AG04449 (cell line): ENCODE results near the gene TMTC2.

Experiments used
- CTCF ChIA-PET: fragments of 350-600 bp; formaldehyde crosslinking; extraction: SDS; loops from one replicate; lab custom pipeline; 2021; ENCODE audit warnings: antibody characterized with exemption; lab: Yijun Ruan, JAX
- POLR2A ChIA-PET: fragments of 400-600, 350-600 bp; formaldehyde crosslinking; extraction: SDS; loops from one replicate; lab custom pipeline; 2020; ENCODE audit warnings: antibody characterized with exemption, inconsistent platforms; lab: Yijun Ruan, JAX
- DNase-seq: peaks from one replicate; pipeline ENCODE4 v3.0.0-alpha.2; 2010; ENCODE audit warnings: low read depth, low spot score
- H3K4me3 ChIP-seq: 2 replicates; pipeline ENCODE4 v1.5.1; 2011; ENCODE audit warnings: low read depth, mild to moderate bottlenecking, control low read depth, low read length
- TF ChIP-seq, protein P1 (sequence below): IDR thresholded peaks from one replicate; pipeline ENCODE4 v1.5.1; 2011; ENCODE audit warnings: mild to moderate bottlenecking, moderate library complexity, low read length, control low read depth, inconsistent platforms; ENCODE audit not compliant: insufficient read depth; ENCODE audit errors: missing control alignments

TMTC2 gene

GRCh38 chr12:83067981-83068380, 381.3 kb downstream of the TMTC2 start:
- CTCF ChIA-PET, result no interaction called here
- POLR2A ChIA-PET, result no interaction called here
- no peak for DNase-seq

GRCh38 chr12:83074358-83074894, 387.7 kb downstream of the TMTC2 start:
- CTCF ChIA-PET, result no interaction called here
- TF ChIP-seq, protein P1, sequence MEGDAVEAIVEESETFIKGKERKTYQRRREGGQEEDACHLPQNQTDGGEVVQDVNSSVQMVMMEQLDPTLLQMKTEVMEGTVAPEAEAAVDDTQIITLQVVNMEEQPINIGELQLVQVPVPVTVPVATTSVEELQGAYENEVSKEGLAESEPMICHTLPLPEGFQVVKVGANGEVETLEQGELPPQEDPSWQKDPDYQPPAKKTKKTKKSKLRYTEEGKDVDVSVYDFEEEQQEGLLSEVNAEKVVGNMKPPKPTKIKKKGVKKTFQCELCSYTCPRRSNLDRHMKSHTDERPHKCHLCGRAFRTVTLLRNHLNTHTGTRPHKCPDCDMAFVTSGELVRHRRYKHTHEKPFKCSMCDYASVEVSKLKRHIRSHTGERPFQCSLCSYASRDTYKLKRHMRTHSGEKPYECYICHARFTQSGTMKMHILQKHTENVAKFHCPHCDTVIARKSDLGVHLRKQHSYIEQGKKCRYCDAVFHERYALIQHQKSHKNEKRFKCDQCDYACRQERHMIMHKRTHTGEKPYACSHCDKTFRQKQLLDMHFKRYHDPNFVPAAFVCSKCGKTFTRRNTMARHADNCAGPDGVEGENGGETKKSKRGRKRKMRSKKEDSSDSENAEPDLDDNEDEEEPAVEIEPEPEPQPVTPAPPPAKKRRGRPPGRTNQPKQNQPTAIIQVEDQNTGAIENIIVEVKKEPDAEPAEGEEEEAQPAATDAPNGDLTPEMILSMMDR, result no peak
- no peak for DNase-seq
- no peak overlapping the region for H3K4me3 ChIP-seq
- POLR2A ChIA-PET, result no interaction called here

More at GRCh38 chr12:83067981-83068380, 381.3 kb downstream of the TMTC2 start:
- TF ChIP-seq, protein P1, result no peak
- no peak overlapping the region for H3K4me3 ChIP-seq

GRCh38 chr12:83075471-83075870, 388.8 kb downstream of the TMTC2 start:
- no peak for DNase-seq
- TF ChIP-seq, protein P1, result no peak
- ChIA-PET POLR2A (no interaction called here), CTCF (no interaction called here)
- H3K4me3 ChIP-seq, result no peak overlapping the region

DNA sequence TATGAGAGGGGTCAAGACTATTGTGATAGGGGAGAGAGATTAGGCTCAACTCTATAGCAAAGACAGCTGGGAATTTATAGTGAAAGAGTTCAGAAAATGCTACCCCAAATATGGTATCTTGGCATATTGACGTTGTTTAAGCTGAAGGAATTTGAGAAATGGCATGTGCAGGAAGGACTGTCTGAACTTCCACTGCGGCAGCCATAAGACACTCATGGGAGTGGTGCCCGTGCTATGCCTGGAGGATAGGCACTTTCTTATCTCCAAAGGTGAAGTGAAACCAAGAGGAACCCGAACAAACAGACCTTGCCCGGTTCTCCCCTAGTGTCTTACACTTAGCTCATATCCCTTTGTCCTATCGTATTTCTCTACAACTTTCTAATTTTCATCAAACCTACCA, 390.3 kb downstream of the TMTC2 start:
- ChIA-PET POLR2A (no interaction called here), CTCF (no interaction called here)
- TF ChIP-seq, protein P1, result no peak
- no peak overlapping the region for H3K4me3 ChIP-seq
- DNase-seq, result no peak

DNA sequence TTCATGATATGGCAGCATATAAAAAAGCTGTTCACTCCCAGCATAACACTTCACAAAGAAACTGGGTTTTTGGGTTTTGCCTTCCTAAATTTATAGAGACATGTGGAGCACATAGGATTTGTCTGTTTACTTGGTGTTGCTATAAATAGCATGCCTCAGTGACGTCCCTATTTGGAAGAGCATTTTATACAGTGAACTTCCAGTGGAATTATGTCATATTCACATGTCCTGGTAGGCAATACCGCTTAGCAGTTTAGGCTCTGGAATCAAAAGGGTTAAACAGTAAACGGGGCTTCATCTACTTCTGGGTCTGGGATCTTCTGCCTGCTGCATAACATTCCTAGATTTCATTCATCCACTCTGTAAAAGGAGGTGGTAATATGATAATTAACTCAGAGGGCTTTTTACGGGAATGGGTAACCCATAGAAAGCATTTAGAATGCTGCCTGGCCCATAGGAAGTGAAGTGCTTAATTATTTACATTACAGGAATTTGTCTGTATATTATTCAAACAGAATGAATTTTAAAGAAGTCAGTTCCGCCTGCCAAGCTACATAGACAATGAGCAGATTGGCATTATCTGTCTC, 396.1 kb downstream of the TMTC2 start:
- H3K4me3 ChIP-seq, result no peak overlapping the region
- CTCF ChIA-PET, result no interaction called here
- POLR2A ChIA-PET, result no interaction called here
- TF ChIP-seq, protein P1, result no peak
- no peak for DNase-seq

- DNase-seq, result no peak
- TF ChIP-seq, protein P1, result no peak
- POLR2A ChIA-PET, result no interaction called here
- no peak overlapping the region for H3K4me3 ChIP-seq
- CTCF ChIA-PET, result no interaction called here
Measured at GRCh38 chr12:83083616-83084015, 396.9 kb downstream of the TMTC2 start.
